Thyroid gland (tissue), 4 donors: Measurements from ENCODE around the gene OMP.

ENCODE experiments used
- CTCF ChIP-seq, 6 experiments: fragments of 200-600 bp in 3 of 6; fragments of 450-650 bp in 3 of 6; sonication (generic) in 3 of 6; IDR thresholded peaks; one replicate each; pipeline ENCODE4 v1.5.1; 2016 to 2019; ENCODE audit warnings: antibody characterized with exemption in 6 of 6, mild to moderate bottlenecking in 2 of 6, inconsistent platforms in 1 of 6, moderate library complexity in 1 of 6
- POLR2A ChIP-seq, 2 donors: fragments of 450-650 bp; IDR thresholded peaks; one replicate each; pipeline ENCODE4 v1.6.1; 2017; ENCODE audit warnings: antibody characterized with exemption in 2 of 2, mild to moderate bottlenecking in 2 of 2, moderate library complexity in 1 of 2

- TF ChIP-seq CTCF (IDR thresholded peaks at IDR 0.05): no peak
- no peak for TF ChIP-seq POLR2A (IDR thresholded peaks at IDR 0.05)
Observed at GRCh38 chr11:77143405-77144020, 40.9 kb downstream of the OMP start.
